Suprapubic skin (tissue), 4 donors: ENCODE results near the gene SFI1.

Source experiments
- POLR2A ChIP-seq, 2 donors: fragments of 450-650 bp; IDR thresholded peaks; one replicate each; pipeline ENCODE4 v1.6.1; 2017; ENCODE audit warnings: antibody characterized with exemption in 2 of 2, mild to moderate bottlenecking in 2 of 2, moderate library complexity in 2 of 2
- POLR2AphosphoS5 ChIP-seq, 3 donors: sonication (generic); formaldehyde crosslinking; IDR thresholded peaks; one replicate each; pipeline ENCODE4 v1.6.1; 2017; ENCODE audit warnings: antibody characterized with exemption in 3 of 3

- TF ChIP-seq POLR2AphosphoS5 (IDR thresholded peaks at IDR 0.05) (no peak), POLR2A (IDR thresholded peaks at IDR 0.05) (no peak)
Measured at GRCh38 chr22:31618471-31619176, 122.3 kb downstream of the SFI1 start.
